ENCODE data around the gene RIT2.
"Not testable (repeated sequence)": the region's sequence is repeated elsewhere in the genome, so short reads cannot be mapped to it uniquely, and the experiment has no call there.

The RIT2 gene

DNA sequence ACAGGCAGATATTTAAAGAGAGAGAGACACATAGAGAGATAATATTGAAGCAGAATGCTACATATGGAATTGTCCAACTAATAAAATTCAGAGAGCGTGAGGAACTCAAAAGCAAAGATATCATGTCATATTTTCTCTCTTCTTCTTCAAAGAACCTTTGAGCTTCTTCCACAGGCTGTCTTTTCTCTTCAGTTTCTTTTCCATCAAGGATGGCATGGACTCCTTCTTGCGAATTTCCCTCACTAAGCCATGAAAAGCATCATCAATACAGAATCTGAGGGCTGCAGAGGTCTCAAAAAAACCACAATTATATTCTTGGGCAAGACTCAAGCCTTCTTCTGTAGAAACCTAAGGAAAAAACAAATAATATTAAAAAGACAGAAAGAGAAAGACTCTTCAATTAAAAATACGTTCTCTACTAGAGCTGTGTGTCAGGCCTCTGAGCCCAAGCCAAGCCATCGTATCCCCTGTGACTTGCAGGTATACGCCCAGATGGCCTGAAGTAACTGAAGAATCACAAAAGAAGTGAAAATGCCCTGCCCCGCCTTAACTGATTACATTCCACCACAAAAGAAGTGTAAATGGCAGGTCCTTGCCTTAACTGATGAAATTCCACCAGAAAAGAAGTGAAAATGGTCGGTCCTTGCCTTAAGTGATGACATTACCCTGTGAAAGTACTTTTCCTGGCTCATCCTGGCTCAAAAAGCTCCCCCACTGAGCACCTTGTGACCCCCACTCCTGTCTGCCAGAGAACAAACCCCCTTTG is 371.9 kb downstream of the RIT2 start:
- TF ChIP-seq SPI1 (IDR thresholded peaks at IDR 0.05; ENCODE audit: borderline replicate concordance, low read depth) (no peak), POLR2AphosphoS5 (IDR thresholded peaks at IDR 0.05; ENCODE audit: low read depth) (no peak), GABPA (IDR thresholded peaks at IDR 0.05; ENCODE audit: low read depth) (no peak)
- TF ChIP-seq, protein P1, sequence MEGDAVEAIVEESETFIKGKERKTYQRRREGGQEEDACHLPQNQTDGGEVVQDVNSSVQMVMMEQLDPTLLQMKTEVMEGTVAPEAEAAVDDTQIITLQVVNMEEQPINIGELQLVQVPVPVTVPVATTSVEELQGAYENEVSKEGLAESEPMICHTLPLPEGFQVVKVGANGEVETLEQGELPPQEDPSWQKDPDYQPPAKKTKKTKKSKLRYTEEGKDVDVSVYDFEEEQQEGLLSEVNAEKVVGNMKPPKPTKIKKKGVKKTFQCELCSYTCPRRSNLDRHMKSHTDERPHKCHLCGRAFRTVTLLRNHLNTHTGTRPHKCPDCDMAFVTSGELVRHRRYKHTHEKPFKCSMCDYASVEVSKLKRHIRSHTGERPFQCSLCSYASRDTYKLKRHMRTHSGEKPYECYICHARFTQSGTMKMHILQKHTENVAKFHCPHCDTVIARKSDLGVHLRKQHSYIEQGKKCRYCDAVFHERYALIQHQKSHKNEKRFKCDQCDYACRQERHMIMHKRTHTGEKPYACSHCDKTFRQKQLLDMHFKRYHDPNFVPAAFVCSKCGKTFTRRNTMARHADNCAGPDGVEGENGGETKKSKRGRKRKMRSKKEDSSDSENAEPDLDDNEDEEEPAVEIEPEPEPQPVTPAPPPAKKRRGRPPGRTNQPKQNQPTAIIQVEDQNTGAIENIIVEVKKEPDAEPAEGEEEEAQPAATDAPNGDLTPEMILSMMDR (IDR thresholded peaks at IDR 0.05; ENCODE audit: insufficient read depth, low read length) = no peak
- TF ChIP-seq, protein P2, sequence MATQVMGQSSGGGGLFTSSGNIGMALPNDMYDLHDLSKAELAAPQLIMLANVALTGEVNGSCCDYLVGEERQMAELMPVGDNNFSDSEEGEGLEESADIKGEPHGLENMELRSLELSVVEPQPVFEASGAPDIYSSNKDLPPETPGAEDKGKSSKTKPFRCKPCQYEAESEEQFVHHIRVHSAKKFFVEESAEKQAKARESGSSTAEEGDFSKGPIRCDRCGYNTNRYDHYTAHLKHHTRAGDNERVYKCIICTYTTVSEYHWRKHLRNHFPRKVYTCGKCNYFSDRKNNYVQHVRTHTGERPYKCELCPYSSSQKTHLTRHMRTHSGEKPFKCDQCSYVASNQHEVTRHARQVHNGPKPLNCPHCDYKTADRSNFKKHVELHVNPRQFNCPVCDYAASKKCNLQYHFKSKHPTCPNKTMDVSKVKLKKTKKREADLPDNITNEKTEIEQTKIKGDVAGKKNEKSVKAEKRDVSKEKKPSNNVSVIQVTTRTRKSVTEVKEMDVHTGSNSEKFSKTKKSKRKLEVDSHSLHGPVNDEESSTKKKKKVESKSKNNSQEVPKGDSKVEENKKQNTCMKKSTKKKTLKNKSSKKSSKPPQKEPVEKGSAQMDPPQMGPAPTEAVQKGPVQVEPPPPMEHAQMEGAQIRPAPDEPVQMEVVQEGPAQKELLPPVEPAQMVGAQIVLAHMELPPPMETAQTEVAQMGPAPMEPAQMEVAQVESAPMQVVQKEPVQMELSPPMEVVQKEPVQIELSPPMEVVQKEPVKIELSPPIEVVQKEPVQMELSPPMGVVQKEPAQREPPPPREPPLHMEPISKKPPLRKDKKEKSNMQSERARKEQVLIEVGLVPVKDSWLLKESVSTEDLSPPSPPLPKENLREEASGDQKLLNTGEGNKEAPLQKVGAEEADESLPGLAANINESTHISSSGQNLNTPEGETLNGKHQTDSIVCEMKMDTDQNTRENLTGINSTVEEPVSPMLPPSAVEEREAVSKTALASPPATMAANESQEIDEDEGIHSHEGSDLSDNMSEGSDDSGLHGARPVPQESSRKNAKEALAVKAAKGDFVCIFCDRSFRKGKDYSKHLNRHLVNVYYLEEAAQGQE (IDR thresholded peaks at IDR 0.05; ENCODE audit: insufficient replicate concordance, low read depth) = no peak
- H3K4me3 ChIP-seq (replicated peaks; ENCODE audit: insufficient read depth, low read length) = no peak overlapping the region
- H3K27me3 ChIP-seq (ENCODE audit: insufficient read depth, poor library complexity, severe bottlenecking) = peaks cover 5% of the 10 kb centered on the region
- no peak overlapping the region for H3K27ac ChIP-seq (replicated peaks)
- DNase-seq (ENCODE audit: low read depth in 1 of 2, low spot score in 1 of 2) = no peak

DNA sequence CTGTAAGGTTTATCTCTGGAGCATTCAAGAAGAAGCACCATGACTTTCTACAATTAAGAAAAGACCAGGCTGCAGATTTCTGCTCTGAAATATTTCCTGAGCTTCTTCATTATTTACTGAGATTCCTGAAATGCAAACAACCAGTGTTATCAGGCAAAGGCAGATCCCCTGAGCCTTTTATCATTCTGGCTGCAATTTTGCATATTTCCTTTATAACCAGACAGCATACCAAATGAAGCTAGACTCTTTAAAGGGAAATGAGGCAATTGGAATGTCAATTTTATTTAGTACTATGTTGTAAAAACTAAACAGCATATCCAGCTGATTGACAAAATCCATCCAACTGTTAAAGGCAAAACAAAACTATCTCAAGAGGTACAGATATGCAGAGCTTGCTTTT is 372.5 kb downstream of the RIT2 start:
- no peak overlapping the region for H3K4me3 ChIP-seq (replicated peaks; ENCODE audit: insufficient read depth, low read length)
- H3K27ac ChIP-seq (replicated peaks) = no peak overlapping the region
- H3K27me3 ChIP-seq (ENCODE audit: insufficient read depth, poor library complexity, severe bottlenecking) = peaks cover 5% of the 10 kb centered on the region
- DNase-seq (ENCODE audit: low read depth in 1 of 2, low spot score in 1 of 2) = no peak
- TF ChIP-seq SPI1 (IDR thresholded peaks at IDR 0.05; ENCODE audit: borderline replicate concordance, low read depth) (no peak), POLR2AphosphoS5 (IDR thresholded peaks at IDR 0.05; ENCODE audit: low read depth) (no peak), GABPA (IDR thresholded peaks at IDR 0.05; ENCODE audit: low read depth) (no peak)
- TF ChIP-seq, protein P1 (IDR thresholded peaks at IDR 0.05; ENCODE audit: insufficient read depth, low read length) = no peak
- TF ChIP-seq, protein P2 (IDR thresholded peaks at IDR 0.05; ENCODE audit: insufficient replicate concordance, low read depth) = no peak

DNA sequence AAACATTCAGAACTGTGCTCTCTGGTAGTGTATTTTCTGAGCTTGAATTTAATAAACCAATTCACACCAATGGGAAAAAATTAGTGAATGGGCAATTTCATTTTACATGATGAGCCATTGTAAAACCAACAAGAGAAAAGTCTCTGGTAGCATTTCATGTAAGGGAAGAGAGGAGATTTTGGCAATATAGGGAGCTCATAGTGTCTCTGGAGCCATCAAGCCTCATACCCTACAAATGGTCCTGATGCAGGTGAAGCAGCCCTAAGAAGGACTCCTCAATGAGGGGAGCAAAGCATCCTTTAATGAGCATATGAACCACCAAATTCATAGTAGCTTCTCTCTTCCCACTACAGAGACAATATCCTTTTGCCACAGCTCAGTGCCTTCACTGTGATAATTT is 373.0 kb downstream of the RIT2 start:
- no peak overlapping the region for H3K27ac ChIP-seq (replicated peaks)
- peaks cover 5% of the 10 kb centered on the region for H3K27me3 ChIP-seq (ENCODE audit: insufficient read depth, poor library complexity, severe bottlenecking)
- TF ChIP-seq, protein P1 (IDR thresholded peaks at IDR 0.05; ENCODE audit: insufficient read depth, low read length) = no peak
- TF ChIP-seq POLR2AphosphoS5 (IDR thresholded peaks at IDR 0.05; ENCODE audit: low read depth) = no peak
- TF ChIP-seq SPI1 (IDR thresholded peaks at IDR 0.05; ENCODE audit: borderline replicate concordance, low read depth) = no peak
- TF ChIP-seq, protein P2 (IDR thresholded peaks at IDR 0.05; ENCODE audit: insufficient replicate concordance, low read depth) = no peak
- no peak for TF ChIP-seq GABPA (IDR thresholded peaks at IDR 0.05; ENCODE audit: low read depth)
- H3K4me3 ChIP-seq (replicated peaks; ENCODE audit: insufficient read depth, low read length) = no peak overlapping the region
- no peak for DNase-seq (ENCODE audit: low read depth in 1 of 2, low spot score in 1 of 2)

DNA sequence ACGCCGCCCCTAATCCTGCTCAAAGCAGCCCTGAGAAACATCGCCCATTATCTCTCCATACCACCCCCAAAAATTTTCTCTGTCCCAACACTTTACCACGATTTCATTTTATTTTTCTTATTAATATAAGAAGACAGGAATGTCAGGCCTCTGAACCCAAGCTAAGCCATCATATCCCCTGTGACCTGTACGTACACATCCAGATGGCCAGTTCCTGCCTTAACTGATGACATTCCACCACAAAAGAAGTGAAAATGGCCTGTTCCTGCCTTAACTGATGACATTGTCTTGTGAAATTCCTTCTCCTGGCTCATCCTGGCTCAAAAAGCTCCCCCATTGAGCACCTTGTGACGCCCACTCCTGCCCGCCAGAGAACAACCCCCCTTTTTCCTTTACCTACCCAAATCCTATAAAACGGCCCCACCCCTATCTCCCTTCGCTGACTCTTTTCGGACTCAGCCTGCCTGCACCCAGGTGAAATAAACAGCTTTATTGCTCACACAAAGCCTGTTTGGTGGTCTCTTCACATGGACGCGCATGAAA is 373.6 kb downstream of the RIT2 start:
- not testable (repeated sequence) for H3K4me3 ChIP-seq (replicated peaks; ENCODE audit: insufficient read depth, low read length); DNase-seq (ENCODE audit: low read depth in 1 of 2, low spot score in 1 of 2); H3K27ac ChIP-seq (replicated peaks); H3K27me3 ChIP-seq (ENCODE audit: insufficient read depth, poor library complexity, severe bottlenecking)

DNA sequence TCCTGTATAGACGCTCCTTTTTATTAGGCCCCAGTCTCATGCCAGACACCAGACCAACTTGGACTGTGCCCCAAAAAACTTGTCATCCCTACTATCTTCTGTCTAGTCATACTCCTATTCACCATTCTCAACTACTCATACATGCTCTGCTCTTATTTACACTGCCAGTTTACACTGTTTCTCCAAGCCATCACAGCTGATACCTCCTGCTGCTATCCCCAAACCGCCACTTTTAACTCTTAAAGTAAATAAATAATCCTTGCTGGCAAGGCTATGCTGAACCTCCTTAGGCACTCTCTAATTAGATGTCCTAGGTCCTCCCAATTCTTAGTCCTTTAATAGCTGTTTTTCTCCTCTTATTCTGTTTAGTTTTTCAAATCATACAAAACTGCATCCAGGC is 374.2 kb downstream of the RIT2 start:
- not testable (repeated sequence) for H3K27ac ChIP-seq (replicated peaks); H3K27me3 ChIP-seq (ENCODE audit: insufficient read depth, poor library complexity, severe bottlenecking); H3K4me3 ChIP-seq (replicated peaks; ENCODE audit: insufficient read depth, low read length); DNase-seq (ENCODE audit: low read depth in 1 of 2, low spot score in 1 of 2)

All from HL-60 (cell line).